ENCODE data around the gene TIMM9. TPM values are rescaled to one million over a fixed set of nuclear protein-coding genes. Genes with fewer than 3 reads are reported as not detected.

The TIMM9 gene
- total and polyA plus RNA-seq, 3 donors from 2014 or later, result 33.8 to 56.9 (median 37.0) TPM

DNA sequence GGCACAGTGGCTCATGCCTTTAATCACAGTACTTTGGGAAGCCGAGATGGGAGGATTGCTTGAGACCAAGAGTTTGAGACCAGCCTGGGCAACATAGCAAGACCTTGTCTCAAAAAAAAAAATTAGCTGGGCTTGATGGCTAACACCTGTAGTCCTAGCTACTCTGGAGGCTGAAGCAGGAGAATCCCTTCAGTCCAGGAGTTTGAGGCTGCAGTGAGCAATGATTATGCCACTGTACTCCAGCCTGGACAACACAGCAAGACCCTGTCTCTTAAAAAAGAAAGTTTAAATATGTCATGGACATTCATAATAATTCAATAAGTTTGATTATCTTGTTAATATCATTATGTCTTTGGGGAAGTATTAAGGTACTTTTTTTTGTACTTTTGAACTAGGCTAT, 39.1 kb upstream of the TIMM9 start:
- Histone ChIP-seq H3K4me1 (no peaks in the 10 kb centered on the region), H3K9me3 (no peaks in the 10 kb centered on the region), H3K27ac (no peak overlapping the region), H3K27me3 (no peaks in the 10 kb centered on the region), H3K4me3 (no peak overlapping the region), H3K36me3 (ENCODE audit: low read depth, missing control alignments) (no peaks in the 10 kb centered on the region)
- WGBS, 2 donors, result 89 to 97% methylated on average over 1 of the region's 1 CpG
- intact Hi-C loops (cut with DNase I; ENCODE audit: low total_unique reads), result no loop called here
- no peak for TF ChIP-seq POLR2A (IDR thresholded peaks at IDR 0.05)
- TF ChIP-seq, protein P1, sequence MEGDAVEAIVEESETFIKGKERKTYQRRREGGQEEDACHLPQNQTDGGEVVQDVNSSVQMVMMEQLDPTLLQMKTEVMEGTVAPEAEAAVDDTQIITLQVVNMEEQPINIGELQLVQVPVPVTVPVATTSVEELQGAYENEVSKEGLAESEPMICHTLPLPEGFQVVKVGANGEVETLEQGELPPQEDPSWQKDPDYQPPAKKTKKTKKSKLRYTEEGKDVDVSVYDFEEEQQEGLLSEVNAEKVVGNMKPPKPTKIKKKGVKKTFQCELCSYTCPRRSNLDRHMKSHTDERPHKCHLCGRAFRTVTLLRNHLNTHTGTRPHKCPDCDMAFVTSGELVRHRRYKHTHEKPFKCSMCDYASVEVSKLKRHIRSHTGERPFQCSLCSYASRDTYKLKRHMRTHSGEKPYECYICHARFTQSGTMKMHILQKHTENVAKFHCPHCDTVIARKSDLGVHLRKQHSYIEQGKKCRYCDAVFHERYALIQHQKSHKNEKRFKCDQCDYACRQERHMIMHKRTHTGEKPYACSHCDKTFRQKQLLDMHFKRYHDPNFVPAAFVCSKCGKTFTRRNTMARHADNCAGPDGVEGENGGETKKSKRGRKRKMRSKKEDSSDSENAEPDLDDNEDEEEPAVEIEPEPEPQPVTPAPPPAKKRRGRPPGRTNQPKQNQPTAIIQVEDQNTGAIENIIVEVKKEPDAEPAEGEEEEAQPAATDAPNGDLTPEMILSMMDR (IDR thresholded peaks at IDR 0.05), result no peak
- DNase-seq, result no peak

DNA sequence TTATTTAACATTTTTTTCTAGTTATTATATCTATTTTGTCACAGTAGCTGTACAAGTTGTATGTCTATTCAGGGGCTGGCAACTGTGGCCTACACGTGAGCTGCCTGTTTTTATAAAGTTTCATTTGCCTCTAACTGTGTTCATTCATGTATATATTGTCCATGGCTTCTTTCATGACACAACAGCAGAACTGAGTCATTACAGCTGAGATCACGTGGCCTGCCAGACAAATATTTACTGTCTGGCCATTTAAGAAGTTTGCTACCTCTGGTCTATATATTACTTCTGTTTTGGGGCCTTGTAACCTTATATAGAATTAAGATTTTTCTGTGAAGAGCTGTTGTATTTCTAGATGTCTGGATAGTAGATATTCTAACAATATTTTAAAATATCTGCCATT, 38.1 kb upstream of the TIMM9 start:
- 88 to 89% methylated on average over 2 of the region's 2 CpGs for WGBS, 2 donors
- no peak for TF ChIP-seq POLR2A (IDR thresholded peaks at IDR 0.05)
- TF ChIP-seq, protein P1 (IDR thresholded peaks at IDR 0.05), result no peak
- H3K27ac ChIP-seq, result no peak overlapping the region
- intact Hi-C loops (cut with DNase I; ENCODE audit: low total_unique reads), result no loop called here
- no peaks in the 10 kb centered on the region for H3K9me3 ChIP-seq
- H3K27me3 ChIP-seq, result no peaks in the 10 kb centered on the region
- H3K4me3 ChIP-seq, result no peak overlapping the region
- H3K4me1 ChIP-seq, result no peaks in the 10 kb centered on the region
- H3K36me3 ChIP-seq (ENCODE audit: low read depth, missing control alignments), result no peaks in the 10 kb centered on the region
- DNase-seq, result no peak

DNA sequence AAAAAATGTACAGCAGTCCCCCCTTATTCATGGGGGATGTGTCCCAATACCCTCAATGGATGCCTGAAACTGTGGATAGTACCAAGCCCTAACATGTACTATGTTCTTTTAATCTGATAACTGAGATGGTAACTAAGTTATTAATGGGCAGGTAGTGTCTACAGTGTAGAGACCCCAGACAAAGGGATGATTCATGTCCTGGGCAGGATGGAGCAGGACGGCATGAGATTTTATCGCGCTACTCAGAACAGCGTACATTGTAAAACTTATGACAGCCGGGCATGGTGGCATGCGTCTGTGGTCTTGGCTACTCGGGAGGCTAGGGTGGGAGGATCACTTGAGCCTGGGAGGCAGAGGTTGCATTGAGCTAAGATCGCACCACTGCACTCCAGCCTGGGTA, 37.3 kb upstream of the TIMM9 start:
- 89 to 95% methylated on average over 8 of the region's 8 CpGs for whole genome bisulfite sequencing, 2 donors
- Histone ChIP-seq H3K27ac (no peak overlapping the region), H3K4me1 (no peaks in the 10 kb centered on the region), H3K4me3 (no peak overlapping the region), H3K9me3 (no peaks in the 10 kb centered on the region), H3K27me3 (no peaks in the 10 kb centered on the region), H3K36me3 (ENCODE audit: low read depth, missing control alignments) (no peaks in the 10 kb centered on the region)
- no peak for TF ChIP-seq POLR2A (IDR thresholded peaks at IDR 0.05)
- TF ChIP-seq, protein P1 (IDR thresholded peaks at IDR 0.05), result no peak
- intact Hi-C loops (cut with DNase I; ENCODE audit: low total_unique reads), result no loop called here
- no peak for DNase-seq

DNA sequence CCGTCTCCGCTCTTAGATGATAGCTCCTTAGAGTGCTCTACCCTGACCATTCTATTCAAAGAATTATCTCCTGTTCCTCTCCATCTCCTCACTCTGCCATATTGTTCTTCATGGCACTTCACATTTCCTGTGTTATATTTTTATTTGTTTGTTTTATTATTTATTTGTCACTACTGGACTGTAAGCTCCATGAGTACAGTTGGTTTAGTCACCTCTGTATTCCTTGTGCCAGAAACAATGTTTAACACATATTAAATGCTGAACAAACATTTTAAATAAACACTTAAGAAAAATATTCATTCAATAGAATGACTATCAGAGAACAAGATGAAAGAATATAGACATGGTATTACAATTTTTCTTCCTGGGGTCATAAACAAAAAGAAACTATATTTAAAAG, 35.8 kb upstream of the TIMM9 start:
- intact Hi-C loops (cut with DNase I; ENCODE audit: low total_unique reads), result no loop called here
- H3K4me1 ChIP-seq, result no peaks in the 10 kb centered on the region

DNA sequence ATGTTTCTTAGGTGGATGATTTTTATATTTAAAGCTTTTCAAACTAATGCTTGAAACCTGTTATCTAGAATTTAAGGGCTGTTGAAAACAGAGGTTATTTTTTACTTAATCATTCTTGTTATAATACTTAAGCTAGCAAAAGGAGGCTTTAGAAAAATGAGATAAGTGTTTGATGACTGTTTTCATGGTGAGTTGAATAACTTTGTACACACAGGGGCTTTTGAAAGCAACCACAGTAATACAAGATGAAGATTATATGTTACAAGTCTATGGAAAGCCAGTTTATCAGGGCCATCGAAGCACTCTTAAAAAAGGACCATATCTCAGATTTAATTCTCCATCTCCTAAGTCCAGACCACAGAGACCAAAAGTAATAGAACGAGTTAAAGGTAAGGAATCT, 33.4 kb upstream of the TIMM9 start:
- intact Hi-C loops (cut with DNase I; ENCODE audit: low total_unique reads), result no loop called here
- 82 to 86% methylated on average over 2 of the region's 2 CpGs for WGBS, 2 donors

More for the DNA sequence above, 35.8 kb upstream of the TIMM9 start:
- WGBS, 2 donors, result 93 to 98% methylated on average over 2 of the region's 2 CpGs
- Histone ChIP-seq H3K36me3 (ENCODE audit: low read depth, missing control alignments) (no peaks in the 10 kb centered on the region), H3K27ac (no peak overlapping the region), H3K27me3 (no peaks in the 10 kb centered on the region), H3K9me3 (no peaks in the 10 kb centered on the region), H3K4me3 (no peak overlapping the region)
- no peak for DNase-seq
- TF ChIP-seq, protein P1 (IDR thresholded peaks at IDR 0.05), result no peak
- no peak for TF ChIP-seq POLR2A (IDR thresholded peaks at IDR 0.05)

More for the DNA sequence above, 33.4 kb upstream of the TIMM9 start:
- H3K9me3 ChIP-seq, result no peaks in the 10 kb centered on the region
- no peaks in the 10 kb centered on the region for H3K27me3 ChIP-seq
- no peak for TF ChIP-seq POLR2A (IDR thresholded peaks at IDR 0.05)
- TF ChIP-seq, protein P1 (IDR thresholded peaks at IDR 0.05), result no peak
- H3K36me3 ChIP-seq (ENCODE audit: low read depth, missing control alignments), result no peaks in the 10 kb centered on the region
- H3K27ac ChIP-seq, result no peak overlapping the region
- DNase-seq, result no peak
- H3K4me3 ChIP-seq, result no peak overlapping the region
- no peaks in the 10 kb centered on the region for H3K4me1 ChIP-seq

Data from testis (tissue), 3 donors.